ENCODE measurements around the gene MAP3K12. TPM values are rescaled to one million over a fixed set of nuclear protein-coding genes. Genes with fewer than 3 reads are reported as not detected.

Gene MAP3K12
- total RNA-seq, result 11.7 and 12.4 TPM in 2 replicates

GRCh38 chr12:53499266-53500141 is at the start of gene MAP3K12:
Gene MAP3K12, minus strand, starts transcription at chr12:53499458. Its CDS starts 12,067 bp downstream, at chr12:53487391.

GRCh38 chr12:53506881-53507602 is 7.8 kb upstream of the MAP3K12 start, which contains the start of gene NPFF:
Gene NPFF, minus strand, starts transcription at chr12:53507484. Its CDS starts 10 bp downstream, at chr12:53507474.

GRCh38 chr12:53500776-53501614 is 1.7 kb upstream of the MAP3K12 start, which contains the start of gene TARBP2:
Gene TARBP2, plus strand, starts transcription at chr12:53501283. Its CDS starts 126 bp downstream, at chr12:53501409.

GRCh38 chr12:53451661-53452158 is 47.5 kb downstream of the MAP3K12 start, which contains the start of gene PCBP2:
Gene PCBP2, plus strand, starts transcription at chr12:53452102. Its CDS starts 2,699 bp downstream, at chr12:53454801.

DNA sequence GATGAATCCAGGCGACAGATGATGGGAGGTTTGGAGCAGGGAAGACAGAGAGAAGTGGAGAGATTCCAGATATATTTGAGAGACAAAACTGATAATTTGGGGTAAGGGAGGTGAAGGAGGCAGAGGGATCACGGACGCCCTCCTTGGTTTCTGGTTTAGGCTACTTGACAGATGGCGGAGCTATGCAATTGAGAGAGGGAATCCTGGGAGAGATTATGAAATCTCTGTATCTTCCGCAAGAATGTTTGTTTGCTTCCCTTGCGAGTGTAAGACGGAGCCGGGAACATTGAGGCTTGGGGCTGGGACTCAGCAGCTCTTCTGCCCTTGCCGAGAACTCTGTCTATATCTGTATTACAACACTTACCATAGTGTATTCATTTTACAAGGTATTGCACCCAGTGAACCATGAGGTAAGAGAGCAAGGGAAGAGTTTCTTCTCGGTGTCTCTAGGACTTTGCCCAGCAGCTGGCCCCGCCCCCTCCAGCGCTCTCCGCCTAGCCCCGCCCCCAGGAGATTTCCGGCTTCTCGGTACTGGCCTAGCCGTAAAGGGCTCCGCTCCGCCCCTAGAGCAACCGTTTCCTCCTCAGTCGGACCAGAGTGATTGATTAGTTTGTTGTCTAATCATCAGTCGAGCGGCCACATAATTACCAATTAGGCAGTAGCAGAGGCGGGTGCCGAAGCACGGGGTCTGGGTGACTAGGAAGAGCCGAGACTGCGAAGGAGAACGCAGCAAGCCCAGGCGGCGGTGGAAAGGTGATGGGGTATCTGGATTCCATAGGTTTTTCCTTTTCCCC is 58.0 kb downstream of the MAP3K12 start, which contains the start of gene PRR13:
TSS of gene PRR13 (plus strand) at position 695 of the 794 bp plus-strand sequence. CDS start 981 bp downstream, outside the sequence.

Other genes with a start within 250 kb of the MAP3K12 start
- 8.7 and 9.4 TPM in 2 replicates for gene ESPL1, start 231.2 kb downstream of the MAP3K12 start, total RNA-seq
- gene PFDN5, start 203.9 kb downstream of the MAP3K12 start, total RNA-seq, result 379 and 467 TPM in 2 replicates
- gene MYG1, start 199.8 kb downstream of the MAP3K12 start, total RNA-seq, result 26.3 and 37.1 TPM in 2 replicates
- gene AAAS, start 177.8 kb downstream of the MAP3K12 start, total RNA-seq, result 26.6 and 42.4 TPM in 2 replicates
- gene SP7, start 163.1 kb downstream of the MAP3K12 start, total RNA-seq, result not detected in 2 replicates
- gene SP1, start 119.3 kb downstream of the MAP3K12 start, total RNA-seq, result 21.0 and 37.1 TPM in 2 replicates
- gene AMHR2, start 75.6 kb downstream of the MAP3K12 start, total RNA-seq, result not detected in 2 replicates
- 15.9 TPM in 2 replicates for gene PRR13, start 57.7 kb downstream of the MAP3K12 start, total RNA-seq
- 265 and 440 TPM in 2 replicates for gene PCBP2, start 47.4 kb downstream of the MAP3K12 start, total RNA-seq
- 41.0 and 43.8 TPM in 2 replicates for gene TARBP2, start 1.8 kb upstream of the MAP3K12 start, total RNA-seq
- not detected in 2 replicates for gene NPFF, start 8.0 kb upstream of the MAP3K12 start, total RNA-seq
- gene ATF7, start 126.9 kb upstream of the MAP3K12 start, total RNA-seq, result 7.1 and 19.1 TPM in 2 replicates
- gene ATP5MC2, start 176.6 kb upstream of the MAP3K12 start, total RNA-seq, result 93.1 and 123 TPM in 2 replicates
- gene CALCOCO1, start 228.0 kb upstream of the MAP3K12 start, total RNA-seq, result 49.2 and 101 TPM in 2 replicates

Measured in bladder microvascular endothelial cell (primary cell).